HEK293T (cell line): ENCODE measurements around the gene PLEKHA5.

Source experiments
- ARNT ChIP-seq: fragments of 450-650 bp; IDR thresholded peaks from 2 replicates; pipeline ENCODE4 v1.6.1; 2017; ENCODE audit warnings: mild to moderate bottlenecking
- ELF4 ChIP-seq: fragments of 450-650 bp; IDR thresholded peaks from 2 replicates; pipeline ENCODE4 v1.6.1; 2017; ENCODE audit warnings: antibody characterized with exemption
- FOXA1 ChIP-seq: fragments of 450-650 bp; IDR thresholded peaks from 2 replicates; pipeline ENCODE4 v1.6.1; 2016; ENCODE audit warnings: mild to moderate bottlenecking
- FOXK2 ChIP-seq: fragments of 450-650 bp; IDR thresholded peaks from 2 replicates; pipeline ENCODE4 v1.6.1; 2016; ENCODE audit warnings: mild to moderate bottlenecking
- NFRKB ChIP-seq: fragments of 450-650 bp; IDR thresholded peaks from 2 replicates; pipeline ENCODE4 v1.6.1; 2016; ENCODE audit warnings: mild to moderate bottlenecking, moderate library complexity
- PKNOX1 ChIP-seq: fragments of 450-650 bp; IDR thresholded peaks from 2 replicates; pipeline ENCODE4 v1.6.1; 2016

GRCh38 chr12:19158923-19159322 is 29.4 kb downstream of the PLEKHA5 start:
- TF ChIP-seq NFRKB (no peak), FOXK2 (no peak), FOXA1 (no peak), PKNOX1 (no peak), ELF4 (no peak), ARNT (no peak)
